ENCODE measurements around the gene PDS5B. TPM values are rescaled to one million over a fixed set of nuclear protein-coding genes. Genes with fewer than 3 reads are reported as not detected.

PDS5B gene
- total and polyA plus RNA-seq, 2 of the 8 experiments (the other 6 are each of a cell fraction or from before 2014, with no cell fraction given) = 5.5 to 54.6 TPM

DNA sequence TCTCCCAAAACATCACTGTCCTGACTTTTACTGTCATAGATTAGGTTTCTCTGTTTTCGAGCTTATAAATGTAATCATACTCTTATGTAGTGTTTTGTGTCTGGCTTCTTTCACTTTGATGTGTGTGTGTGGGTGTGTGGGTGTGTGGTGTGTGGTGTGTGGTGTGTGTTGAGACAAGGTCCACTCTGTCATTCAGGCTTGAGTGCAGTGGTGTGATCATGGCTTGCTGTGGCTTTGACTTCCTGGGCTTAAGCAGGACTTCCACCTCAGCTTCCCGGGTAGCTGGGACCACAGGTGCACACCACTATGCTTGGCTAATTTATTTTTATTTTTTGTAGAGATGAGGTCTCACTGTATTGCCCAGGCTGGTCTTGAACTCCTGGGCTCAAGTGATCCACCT is 59.6 kb downstream of the PDS5B start:
- Histone ChIP-seq H2BK12ac (ENCODE audit: low read depth, low read length) (no peak overlapping the region), H2BK5ac (ENCODE audit: low read depth, low read length) (no peak overlapping the region), H3K27me3 (replicated peaks in 1 of 4; ENCODE audit: control insufficient read depth in 3 of 4, extremely low read depth in 1 of 4, insufficient read depth in 3 of 4, low read length in 3 of 4) (no peaks in the 10 kb centered on the region), H2AK5ac (ENCODE audit: low read depth, low read length) (no peak overlapping the region), H3K4me3 (ENCODE audit: extremely low read depth in 1 of 4, insufficient read depth in 2 of 4, low read depth in 3 of 4, low read length in 4 of 4) (no peak overlapping the region), H3K9me3 (ENCODE audit: insufficient read depth in 2 of 2, low read depth in 1 of 2, low read length in 1 of 2) (no peaks in the 10 kb centered on the region), H4K20me1 (replicated peaks in 1 of 2; ENCODE audit: control insufficient read depth in 1 of 2, insufficient read depth in 2 of 2, low read length in 2 of 2) (peaks cover 3 to 4% of the 10 kb centered on the region in 2 experiments), H3K27ac (ENCODE audit: low read depth, low read length) (no peak overlapping the region), H3K79me1 (ENCODE audit: low read depth, low read length) (peaks cover 2% of the 10 kb centered on the region; the same call in 1 of the 2 replicates), H3K23ac (ENCODE audit: insufficient read length) (no peak overlapping the region), H3K23me2 (ENCODE audit: low read depth, low read length) (no peaks in the 10 kb centered on the region; the same call in 1 of the 2 replicates), H2BK120ac (replicated peaks; ENCODE audit: low read depth, low read length) (no peak overlapping the region), H4K5ac (ENCODE audit: insufficient read length, low read depth, low read length) (no peak overlapping the region), H2BK20ac (ENCODE audit: low read length) (no peak overlapping the region), H4K8ac (ENCODE audit: extremely low read depth, insufficient read depth, low read length) (no peak overlapping the region), H3K36me3 (ENCODE audit: control insufficient read depth in 2 of 4, insufficient read depth in 4 of 4, low read length in 3 of 4) (no peaks in the 10 kb centered on the region), H3K9ac (replicated peaks in 1 of 4; ENCODE audit: extremely low read depth in 1 of 4, low read depth in 3 of 4, low read length in 3 of 4) (no peak overlapping the region), H3K4me2 (ENCODE audit: insufficient read depth in 1 of 2, low read depth in 2 of 2, low read length in 2 of 2) (no peak overlapping the region), H3K18ac (ENCODE audit: extremely low read depth, low read length) (no peak overlapping the region), H3K79me2 (ENCODE audit: control insufficient read depth in 1 of 2, insufficient read depth in 2 of 2, low read length in 2 of 2) (peaks cover 0 to 77% of the 10 kb centered on the region in 2 experiments; a peak in 2 of 4 replicates), H3K4me1 (replicated peaks in 1 of 4; ENCODE audit: control insufficient read depth in 3 of 4, insufficient read depth in 4 of 4, low read length in 3 of 4) (peaks cover 0 to 6% (median 4%) of the 10 kb centered on the region in 4 experiments; a peak in 3 of 7 replicates), H3K56ac (replicated peaks; ENCODE audit: insufficient read length, low read depth, low read length) (no peak overlapping the region), H4K91ac (replicated peaks; ENCODE audit: insufficient read length, low read length) (no peak overlapping the region), H2BK15ac (ENCODE audit: low read length) (no peak overlapping the region; the same call in 1 of the 2 replicates), H3K4ac (replicated peaks; ENCODE audit: insufficient read length, low read depth, low read length) (no peak overlapping the region), H3K14ac (ENCODE audit: insufficient read length) (no peak overlapping the region), H2AFZ (ENCODE audit: low read length) (no peak overlapping the region)
- ChIA-PET POLR2A (ENCODE audit: partially characterized antibody) (no interaction called here), CTCF (ENCODE audit: partially characterized antibody) (interaction anchor here (1.2 kb wide), 1 partner anchor 53 kb away, joined by 5 read pairs; no protein-coding TSS in a partner anchor)
- FAIRE-seq (no peak), DNase-seq (ENCODE audit: low read depth in 1 of 2, low spot score in 2 of 2) (no peak)
- 95% methylated on average over 2 of the region's 2 CpGs; no CpG with 5 or more reads in 1 of the 2 experiments for WGBS, 2 experiments (ENCODE audit: extremely low coverage in 1 of 2, insufficient coverage in 1 of 2, insufficient read length in 1 of 2, insufficient replicate concordance in 2 of 2, low coverage in 1 of 2, low lambda C conversion rate in 2 of 2, missing lambda C conversion rate in 1 of 2)
- TF ChIP-seq ASH2L (IDR thresholded peaks at IDR 0.05; ENCODE audit: low read length) (no peak), CBX8 (IDR thresholded peaks at IDR 0.05; ENCODE audit: borderline replicate concordance, low read depth, low read length) (no peak), CEBPB (IDR thresholded peaks at IDR 0.05; ENCODE audit: low read depth, low read length) (no peak), CHD2 (IDR thresholded peaks at IDR 0.05; ENCODE audit: low read length) (no peak), SAP30 (IDR thresholded peaks at IDR 0.05; ENCODE audit: insufficient read depth, insufficient replicate concordance, low read length) (no peak), KDM1A (IDR thresholded peaks at IDR 0.05; ENCODE audit: borderline replicate concordance, low read length) (no peak), JUN (IDR thresholded peaks at IDR 0.05; ENCODE audit: low read depth, low read length) (no peak), SIX5 (IDR thresholded peaks at IDR 0.05; ENCODE audit: low read depth, low read length) (no peak), HDAC6 (IDR thresholded peaks at IDR 0.05; ENCODE audit: low read depth, low read length) (no peak), E2F6 (IDR thresholded peaks at IDR 0.05) (no peak), SP2 (IDR thresholded peaks at IDR 0.05; ENCODE audit: low read length) (no peak)
- TF ChIP-seq, protein P1, sequence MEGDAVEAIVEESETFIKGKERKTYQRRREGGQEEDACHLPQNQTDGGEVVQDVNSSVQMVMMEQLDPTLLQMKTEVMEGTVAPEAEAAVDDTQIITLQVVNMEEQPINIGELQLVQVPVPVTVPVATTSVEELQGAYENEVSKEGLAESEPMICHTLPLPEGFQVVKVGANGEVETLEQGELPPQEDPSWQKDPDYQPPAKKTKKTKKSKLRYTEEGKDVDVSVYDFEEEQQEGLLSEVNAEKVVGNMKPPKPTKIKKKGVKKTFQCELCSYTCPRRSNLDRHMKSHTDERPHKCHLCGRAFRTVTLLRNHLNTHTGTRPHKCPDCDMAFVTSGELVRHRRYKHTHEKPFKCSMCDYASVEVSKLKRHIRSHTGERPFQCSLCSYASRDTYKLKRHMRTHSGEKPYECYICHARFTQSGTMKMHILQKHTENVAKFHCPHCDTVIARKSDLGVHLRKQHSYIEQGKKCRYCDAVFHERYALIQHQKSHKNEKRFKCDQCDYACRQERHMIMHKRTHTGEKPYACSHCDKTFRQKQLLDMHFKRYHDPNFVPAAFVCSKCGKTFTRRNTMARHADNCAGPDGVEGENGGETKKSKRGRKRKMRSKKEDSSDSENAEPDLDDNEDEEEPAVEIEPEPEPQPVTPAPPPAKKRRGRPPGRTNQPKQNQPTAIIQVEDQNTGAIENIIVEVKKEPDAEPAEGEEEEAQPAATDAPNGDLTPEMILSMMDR (IDR thresholded peaks at IDR 0.05; ENCODE audit: control extremely low read depth in 1 of 3, insufficient read depth in 1 of 3, low read depth in 1 of 3, low read length in 3 of 3) = no peak

Data from H1 (cell line).